Ecto neural progenitor cell (in vitro differentiated cells): ENCODE data around the gene MGST1.

Source experiments
- DNase-seq: peaks from one replicate; pipeline ENCODE4 v3.0.0-alpha.2; 2018; ENCODE audit warnings: low spot score

MGST1 gene, protein sequence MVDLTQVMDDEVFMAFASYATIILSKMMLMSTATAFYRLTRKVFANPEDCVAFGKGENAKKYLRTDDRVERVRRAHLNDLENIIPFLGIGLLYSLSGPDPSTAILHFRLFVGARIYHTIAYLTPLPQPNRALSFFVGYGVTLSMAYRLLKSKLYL

DNA sequence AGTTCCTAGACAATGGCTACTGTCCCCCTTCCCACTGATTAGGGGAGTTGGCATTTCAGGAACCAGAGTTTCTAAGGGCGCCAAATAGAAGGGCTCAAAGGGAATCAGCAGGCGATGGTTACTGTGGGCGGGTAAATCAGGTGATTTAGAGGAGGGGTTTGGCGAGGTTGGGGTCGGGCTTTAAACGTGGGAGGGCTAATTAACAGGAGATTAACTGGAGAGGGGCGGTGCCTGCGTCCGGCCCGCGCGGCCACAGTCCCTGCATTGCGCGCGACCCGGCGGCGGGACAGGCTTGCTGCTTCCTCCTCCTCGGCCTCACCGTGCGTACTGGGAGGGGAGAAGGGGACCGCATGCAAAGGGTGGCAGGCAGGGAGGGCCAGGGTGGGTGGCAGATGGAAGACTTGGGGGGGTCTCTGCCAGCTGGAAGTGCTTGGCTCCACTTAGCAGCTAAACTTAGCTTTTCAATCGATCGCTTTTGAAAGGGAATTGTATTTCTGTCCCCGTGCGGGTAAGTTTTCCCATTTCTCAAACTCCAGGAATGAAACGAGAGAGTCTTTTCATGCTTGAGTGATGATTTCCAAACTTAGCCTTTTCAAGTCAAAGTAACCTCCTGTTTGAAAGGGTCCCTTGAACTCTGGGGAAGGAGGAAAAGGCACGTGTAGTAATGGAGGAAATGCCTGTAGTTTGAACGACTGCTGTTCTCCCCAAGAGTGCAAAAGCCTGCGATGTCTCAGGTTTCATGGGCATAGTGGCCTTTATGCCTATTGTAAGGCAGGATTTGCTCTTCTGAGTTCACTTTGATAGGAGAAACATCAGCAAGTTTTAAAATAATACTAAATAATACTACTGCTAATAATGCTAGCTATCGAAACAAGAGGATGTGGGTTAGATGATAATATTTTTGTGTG is at the start of gene MGST1:
Gene MGST1 (plus strand): TSS at position 255 of the 908 bp plus-strand sequence. CDS start 6,608 bp downstream, outside the sequence.
- peak; percentile 92 for DNase-seq

DNA sequence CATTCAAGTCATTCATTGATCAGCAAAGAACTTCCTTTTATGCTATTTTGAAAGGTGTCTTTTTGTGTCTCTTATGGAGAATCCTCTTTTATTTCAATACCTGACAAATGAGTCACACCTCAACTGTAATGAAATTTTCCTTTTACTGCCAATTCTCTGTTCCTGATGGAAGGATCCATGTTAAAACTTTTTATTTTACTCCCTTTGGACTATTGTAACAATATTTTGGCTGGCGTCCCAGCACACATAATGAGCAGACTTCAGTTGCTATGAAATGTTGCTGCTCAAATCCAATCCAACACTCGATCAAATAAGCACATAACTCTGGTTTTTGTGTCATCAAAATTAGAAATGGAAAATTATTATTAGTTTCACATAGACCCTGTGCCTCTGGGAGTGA is 48.0 kb upstream of the MGST1 start:
- no peak for DNase-seq

DNA sequence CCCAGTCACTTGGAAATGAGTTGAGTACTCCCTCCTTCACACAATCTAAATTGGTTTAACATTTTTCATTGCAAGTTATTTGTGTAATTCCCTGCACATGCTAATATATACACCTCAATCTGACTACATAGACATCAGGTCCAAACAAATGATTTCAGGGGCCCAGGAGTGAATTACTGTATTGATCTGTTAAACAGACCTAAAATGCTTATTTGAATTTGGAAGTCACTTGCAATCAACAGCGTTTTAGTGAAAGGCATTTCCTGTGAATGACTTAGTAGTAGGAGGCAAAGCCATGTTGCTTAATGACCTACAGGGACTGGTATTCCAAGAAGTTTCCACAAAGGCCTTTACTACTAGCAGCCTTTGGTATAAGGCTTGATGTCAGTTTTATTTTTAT is 47.3 kb upstream of the MGST1 start:
- DNase-seq, result no peak

DNA sequence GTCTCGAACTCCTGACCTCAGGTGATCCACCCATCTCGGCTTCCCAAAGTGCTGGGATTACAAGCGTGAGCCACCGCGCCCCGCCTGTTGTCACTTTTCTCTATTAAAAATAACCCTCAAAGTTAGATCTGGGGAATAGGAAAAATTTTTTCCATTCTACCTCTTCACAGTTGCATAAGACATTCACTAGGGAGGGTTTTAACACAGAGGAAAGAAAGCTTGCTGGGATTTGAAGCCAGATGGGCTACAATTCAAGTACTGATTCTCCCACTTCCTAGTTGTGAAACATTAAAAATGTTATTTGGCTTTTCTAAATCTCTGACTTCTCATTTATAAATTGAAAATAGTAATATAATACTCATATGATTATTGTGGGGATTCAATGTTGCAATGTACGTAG is 46.7 kb upstream of the MGST1 start:
- DNase-seq, result no peak

DNA sequence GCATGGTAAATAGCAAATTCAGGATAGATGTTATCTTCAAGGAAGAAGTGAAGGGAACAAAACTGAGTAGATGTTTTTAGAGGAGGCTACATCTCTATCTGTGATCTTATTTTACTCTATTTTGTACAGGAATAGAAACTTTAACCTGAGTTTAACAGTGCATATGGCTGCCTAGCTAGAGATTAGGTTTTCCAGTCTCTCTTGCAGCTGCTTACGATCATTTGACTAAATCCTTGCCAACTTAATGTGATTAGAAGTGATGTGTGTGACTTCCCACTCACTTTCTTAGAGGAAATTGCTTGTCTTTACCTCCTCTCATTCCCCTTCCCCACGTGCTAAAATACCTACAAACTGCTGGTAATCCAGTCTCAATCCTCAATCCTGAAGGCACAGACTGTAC is 43.5 kb upstream of the MGST1 start:
- DNase-seq, result no peak

DNA sequence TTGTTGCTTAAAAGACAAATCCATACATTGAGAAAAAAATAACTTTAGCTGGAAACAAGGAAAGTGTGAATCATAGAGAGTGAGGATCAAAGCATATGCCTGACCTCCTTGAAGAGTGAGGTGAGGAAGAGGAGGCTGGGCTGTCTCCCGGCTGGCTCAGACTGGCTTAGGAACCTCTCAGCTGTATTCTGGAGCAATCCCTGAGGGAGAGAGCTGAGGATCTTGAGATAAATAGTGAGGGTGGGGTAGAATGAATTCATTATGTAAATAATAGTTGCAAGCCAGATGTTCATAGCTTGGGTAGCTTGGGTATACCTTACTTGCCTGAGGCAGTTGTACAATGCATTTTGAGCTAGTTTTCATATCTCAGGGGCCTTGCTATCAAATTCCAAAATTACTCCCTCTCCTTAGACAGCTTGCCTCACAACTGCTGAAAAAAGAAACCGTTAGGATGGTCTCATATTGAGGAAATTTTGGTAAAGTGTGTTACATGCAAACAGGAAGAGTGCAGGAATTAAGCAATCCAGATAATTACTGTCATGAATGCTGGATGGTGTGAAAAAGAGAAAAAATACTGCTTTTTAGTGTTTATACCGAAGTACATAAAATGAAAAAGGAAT is 39.5 kb upstream of the MGST1 start:
- DNase-seq, result no peak

DNA sequence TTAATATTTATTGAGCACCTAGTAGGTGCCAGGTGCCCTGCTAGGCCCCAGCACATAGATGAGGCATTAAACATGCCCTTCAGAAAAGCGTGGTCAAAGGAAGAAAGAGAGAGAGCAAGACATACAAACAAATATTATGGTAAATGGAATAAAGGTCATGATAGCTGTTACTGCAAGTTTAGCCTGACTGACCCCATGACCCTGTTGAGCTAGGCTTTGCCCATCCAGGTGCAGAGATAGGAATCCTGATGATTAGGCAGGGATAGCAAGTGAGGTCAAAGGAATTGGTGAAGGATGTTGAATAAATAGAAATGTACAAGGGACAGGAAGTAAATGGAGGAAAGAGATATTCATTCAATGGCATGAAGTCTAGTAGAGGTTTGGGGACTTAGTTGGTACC is 36.5 kb upstream of the MGST1 start:
- no peak for DNase-seq

DNA sequence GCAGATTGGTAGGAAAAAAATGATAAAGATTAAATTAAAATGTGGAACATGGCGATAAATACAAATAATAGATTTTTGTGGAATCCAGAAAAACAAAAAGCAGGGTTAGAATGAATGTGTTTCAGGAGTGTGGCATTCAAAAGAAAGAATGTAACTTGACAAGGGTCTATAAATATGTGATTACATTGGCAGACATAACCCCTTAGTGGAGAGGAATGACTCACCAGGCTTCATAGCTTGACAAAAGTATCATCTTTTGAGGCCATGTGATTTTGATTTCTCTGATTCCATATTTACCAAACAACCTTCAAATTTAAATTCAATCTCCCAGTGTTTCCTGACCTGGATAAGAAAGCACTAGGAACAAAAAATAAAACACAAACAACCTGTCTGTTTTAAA is 24.4 kb upstream of the MGST1 start:
- no peak for DNase-seq

DNA sequence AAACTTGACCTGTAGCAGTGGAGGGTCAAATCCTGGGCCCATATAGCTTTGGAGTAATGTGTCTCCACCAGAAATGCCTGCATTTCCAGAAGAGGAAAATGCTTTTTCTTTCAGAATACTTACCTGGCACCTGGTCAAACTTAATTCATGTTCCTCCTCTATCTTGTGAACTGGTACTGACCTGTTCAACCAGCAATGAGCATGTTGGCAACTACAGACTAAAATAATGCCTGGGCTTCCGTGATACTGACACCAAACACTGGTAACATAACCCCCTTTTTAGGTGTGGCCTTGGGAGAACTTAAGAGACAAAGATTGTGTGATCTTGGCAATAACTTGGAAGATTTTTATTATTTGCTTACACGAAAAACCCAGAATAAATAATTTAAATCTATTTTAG is 23.8 kb upstream of the MGST1 start:
- no peak for DNase-seq

DNA sequence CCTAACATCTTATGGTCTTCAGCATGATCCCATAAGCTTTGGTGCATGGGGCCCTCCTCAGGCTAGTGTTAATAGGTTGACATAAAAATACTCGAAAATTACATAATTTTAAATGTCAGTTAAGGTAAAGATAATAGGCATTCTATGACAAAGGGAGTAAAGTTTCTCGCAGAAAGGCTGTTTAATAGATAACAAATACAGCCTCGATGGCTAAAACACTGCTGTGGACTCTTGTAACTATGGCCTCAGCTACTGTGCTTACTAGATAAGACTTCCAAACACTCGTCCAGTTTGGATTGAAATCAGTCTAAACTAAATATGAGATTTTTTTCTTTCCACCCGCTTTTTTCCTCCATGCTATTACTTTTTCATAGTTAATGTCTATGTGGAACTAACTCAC is 23.2 kb upstream of the MGST1 start:
- DNase-seq, result no peak

DNA sequence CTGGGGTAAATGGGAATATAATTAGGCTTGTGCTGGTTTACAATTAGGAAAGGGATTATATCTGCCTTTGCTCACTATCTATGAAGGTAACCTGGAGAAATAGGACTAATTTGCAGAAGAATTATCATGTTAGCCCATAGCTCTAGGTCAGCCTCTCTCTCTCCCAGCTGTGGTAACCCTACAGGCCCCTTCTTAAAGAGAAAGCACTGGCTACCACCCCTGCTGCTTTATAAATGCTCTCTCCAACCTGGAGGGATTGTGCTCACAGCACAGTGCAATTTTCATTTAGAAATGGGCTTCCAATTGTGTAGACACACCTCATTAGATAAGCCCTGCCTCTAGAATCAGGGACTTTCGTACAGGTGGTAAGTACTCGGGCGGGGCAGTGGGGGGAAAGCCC is 22.7 kb upstream of the MGST1 start:
- DNase-seq, result no peak

DNA sequence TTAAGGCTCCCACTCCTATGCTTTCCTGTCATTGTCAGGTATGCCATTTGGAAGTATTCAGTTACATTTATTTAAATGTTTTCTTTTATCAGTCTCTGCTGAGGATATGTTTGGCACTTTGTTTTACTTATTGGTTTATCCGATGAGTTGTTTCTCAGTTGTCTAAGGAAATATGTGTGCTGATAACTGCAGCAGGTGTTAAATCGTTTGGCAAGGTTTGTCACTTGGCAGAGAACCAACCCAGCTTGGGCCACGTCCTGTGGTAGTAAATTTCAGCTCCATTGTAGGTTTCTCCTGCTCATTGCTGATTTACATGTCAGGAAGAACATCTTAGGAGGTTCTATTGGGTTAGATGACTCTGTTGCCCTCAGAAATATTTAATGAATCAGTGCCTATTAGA is 22.0 kb upstream of the MGST1 start:
- no peak for DNase-seq

DNA sequence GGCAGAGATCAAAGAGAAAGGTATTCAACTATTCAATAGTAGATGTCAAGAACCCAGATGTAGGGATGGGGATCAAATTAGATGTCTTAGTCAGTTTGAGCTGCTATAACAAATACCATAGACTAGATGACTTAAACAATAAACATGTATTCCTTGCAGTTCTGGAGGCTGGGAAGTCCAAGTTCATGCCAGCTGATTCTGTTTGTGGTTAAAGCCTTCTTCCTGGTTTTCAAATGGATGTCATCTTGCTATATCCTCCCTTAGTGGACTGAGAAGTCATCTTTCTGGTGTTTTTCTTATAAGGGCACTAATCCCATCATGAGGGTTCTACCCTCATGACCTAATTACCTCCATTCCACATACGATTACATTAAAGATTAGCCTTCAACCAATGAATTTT is 19.5 kb upstream of the MGST1 start:
- DNase-seq, result no peak

DNA sequence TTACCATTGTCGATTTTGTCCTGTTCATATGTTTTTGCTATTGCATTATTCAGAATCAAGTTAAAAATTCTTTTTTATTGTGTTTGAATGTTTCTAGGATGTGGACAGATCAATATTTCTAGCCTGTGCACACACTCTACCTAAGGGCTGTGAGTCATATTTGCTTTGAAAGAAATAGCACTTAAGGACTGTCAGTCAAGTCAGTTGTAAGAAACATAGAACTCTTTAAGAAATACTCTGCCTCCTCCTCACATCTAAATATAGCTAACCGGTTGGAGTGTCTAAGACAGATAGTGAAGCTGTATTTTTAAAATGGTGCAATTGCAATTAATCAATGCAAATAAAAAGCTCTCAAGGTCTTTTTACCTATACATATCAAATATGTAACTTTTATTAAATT is 17.9 kb upstream of the MGST1 start:
- DNase-seq, result no peak

DNA sequence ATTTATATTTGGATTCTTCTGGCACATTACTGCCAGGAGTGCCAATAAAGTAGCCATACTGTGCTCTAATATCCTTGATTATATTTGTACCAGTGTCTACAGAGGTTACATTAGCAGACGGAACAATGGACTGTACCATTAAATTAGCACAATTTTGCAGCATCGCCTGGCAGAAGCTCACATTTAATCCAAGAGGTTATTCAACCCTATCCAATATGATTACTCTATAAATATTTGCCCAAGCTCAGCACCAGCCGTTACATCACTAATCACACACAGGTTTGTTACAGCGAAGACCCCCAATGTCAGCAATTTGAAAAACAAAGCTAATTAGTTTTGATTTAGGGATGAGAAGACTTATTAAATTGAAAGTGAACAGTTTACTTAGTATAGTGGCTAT is 16.9 kb upstream of the MGST1 start:
- no peak for DNase-seq

DNA sequence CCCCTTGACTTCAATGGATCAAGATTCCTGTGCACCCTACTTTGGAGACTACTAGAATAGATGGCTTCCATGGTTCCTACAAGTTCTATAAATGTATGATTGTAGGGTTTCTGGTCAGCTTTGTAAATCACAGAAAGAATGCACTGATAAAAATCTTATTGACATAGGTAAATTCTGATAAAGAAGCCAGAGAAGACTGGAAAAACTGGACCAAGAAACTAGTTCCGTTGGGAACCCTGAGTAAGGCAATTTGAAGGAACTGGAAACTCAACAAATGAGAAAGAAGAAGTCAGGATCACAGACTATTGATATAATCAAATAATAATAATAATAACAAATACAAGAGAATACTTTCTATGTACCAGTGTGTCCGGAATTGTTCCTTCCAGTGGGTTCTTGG is 15.4 kb upstream of the MGST1 start:
- no peak for DNase-seq

DNA sequence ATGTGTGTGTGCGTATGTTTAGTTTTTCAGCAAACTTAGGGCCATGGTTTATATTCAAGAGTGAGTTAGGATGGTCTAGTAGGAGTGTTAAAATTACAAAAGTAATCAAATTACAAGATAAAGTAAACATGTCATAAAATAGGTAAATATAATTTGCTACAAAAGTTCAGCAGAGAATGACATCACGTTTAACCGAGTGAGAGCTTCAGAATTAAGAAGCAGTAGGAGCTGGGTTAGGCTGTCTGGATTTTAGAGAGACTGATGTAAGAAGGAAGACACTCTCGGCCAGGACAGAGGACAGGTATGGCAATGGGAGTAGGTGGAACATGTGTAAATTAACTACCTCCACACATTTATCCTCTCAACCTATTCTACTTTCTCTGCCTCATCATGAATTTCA is 11.6 kb upstream of the MGST1 start:
- DNase-seq, result no peak

DNA sequence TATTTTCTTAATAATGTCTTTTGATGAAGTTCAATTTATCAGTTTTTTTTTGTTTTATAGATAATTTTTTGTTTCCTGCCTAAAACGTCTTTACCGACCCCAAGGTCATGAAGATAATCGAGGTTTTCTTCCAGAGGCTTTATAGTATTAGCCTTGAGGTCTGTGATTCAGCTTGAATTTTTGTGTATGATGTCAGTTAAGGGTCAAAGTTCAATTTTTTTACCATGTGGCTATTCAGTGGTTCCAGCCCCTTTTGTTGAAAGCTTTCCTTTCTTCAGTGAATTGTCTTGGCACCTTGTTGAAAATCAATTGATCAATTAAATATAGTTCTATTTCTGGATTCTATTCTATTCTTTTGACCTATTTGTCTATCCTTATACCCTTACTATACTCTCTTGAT is 3.2 kb upstream of the MGST1 start:
- no peak for DNase-seq

DNA sequence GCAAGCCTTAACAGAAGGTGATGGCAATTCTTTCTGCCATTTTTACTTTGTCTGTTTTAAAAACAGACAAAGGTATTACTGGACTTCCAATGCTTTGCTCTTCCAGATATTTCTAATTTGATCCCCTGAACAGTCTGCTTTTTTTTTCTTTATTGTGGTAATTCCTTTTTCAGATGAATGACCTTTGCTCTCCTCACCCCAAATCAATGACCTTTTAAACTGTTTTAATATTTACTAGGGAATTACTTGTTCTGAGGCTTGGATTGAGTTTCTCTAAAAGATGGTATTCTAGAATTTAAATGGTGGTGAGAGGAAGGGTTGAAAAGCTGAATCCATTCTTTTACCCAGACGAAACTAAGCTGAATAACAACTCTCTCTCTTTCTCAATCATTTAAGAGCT is 2.3 kb upstream of the MGST1 start:
- no peak for DNase-seq

DNA sequence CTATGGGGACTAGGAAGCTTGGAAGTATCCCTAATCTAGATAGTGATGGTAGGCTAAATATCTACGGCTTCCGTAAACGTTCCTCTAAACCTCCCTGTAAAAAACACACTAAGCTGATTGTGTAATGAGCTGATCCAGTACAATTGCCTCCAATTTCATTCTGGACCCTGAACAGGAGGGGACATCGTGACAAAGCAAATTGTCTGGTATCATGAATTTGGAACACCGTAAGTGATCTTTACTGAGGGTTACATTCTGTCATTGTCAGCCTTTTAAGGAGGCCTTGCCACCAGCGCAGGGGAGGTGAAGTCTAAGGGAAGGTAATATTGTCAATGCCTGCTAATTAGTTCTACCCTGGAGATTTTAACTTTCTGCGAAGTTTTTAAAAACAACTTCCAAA is 487 bp upstream of the MGST1 start:
- DNase-seq, result no peak

DNA sequence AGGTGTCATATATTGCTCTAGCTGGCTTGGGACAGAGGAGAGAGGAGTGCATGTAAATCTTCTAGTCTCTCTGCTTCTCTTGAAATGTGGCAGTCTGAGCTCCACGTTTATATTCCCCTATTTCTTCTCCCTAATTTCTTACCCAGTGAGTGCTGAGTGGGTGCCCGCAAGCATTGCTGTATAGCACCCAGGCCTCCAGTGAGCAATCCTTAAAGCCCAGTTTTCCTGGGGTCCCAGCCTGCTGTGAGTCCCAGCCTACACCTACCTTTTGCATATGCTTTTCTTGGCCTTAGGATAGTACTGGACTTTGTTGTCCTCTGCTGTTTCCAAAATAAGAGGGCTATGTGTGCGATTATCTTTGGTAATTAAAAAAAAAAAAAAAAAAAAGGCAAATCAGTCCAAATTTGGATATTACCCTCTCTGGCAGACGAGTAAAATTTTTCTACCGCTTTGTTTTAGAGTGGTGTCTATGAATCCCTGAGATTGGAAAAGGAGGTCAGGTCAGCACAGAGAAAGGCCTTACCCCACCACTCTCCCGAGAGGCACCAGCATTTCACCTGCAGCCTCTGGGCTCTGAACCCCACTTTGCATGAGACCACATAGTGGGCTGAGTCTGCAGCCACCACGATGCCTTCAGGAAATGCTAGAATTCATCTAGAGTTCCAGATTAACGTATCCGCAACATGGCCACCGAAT is 1.1 kb downstream of the MGST1 start:
- no peak for DNase-seq

DNA sequence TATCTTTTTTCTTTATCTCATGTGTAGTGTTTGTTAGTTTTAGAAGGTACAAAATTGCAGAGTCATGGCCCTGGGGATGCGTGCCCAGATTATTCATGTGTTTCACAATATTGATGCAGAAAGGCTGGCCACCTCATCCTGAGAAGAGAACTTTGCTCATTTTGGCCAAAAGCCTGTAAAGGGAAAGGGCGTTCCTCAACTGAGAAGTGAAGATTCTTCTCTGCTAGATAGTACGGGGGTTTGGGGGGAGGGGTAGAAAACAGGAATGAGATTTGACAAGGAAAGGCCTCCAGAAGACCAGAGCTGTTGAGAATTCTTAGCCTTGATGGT is 1.7 kb downstream of the MGST1 start:
- DNase-seq, result no peak

DNA sequence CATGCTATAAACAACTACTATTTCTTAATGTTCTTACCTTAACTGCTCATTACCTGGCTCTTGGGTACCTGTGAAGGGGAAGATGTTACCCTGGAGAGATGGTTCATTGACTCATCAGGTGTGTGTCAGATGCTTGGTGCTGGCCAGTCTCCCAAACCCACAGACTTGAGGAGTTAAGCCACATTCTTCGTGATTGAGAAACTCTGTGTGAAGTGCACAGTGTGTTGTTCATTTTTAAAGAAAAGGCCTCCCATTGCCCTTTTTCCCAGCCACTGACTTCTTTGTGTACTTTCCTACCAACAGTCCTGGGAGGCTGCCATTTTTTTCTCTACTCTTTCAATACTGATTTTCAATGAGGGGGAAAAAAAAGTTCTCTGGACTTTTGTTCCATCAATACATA is 3.2 kb downstream of the MGST1 start:
- DNase-seq, result no peak
